HG03342 (cell line): Measurements from ENCODE around the gene PPP1R3G.

ENCODE experiments used
- ATAC-seq: cut with Tn5 transposase; IDR thresholded peaks from one replicate; pipeline ENCODE4 v1.9.1; 2021; ENCODE audit warnings: mild to moderate bottlenecking, moderate library complexity; ENCODE audit not compliant: unreplicated experiment

The PPP1R3G gene

GRCh38 chr6:5071216-5071615 lies 13.9 kb upstream of the PPP1R3G start:
- no peak for ATAC-seq

GRCh38 chr6:5072440-5072839 lies 12.7 kb upstream of the PPP1R3G start:
- ATAC-seq, result no peak

- ATAC-seq, result no peak
These were observed 11.1 kb upstream of the PPP1R3G start for GRCh38 chr6:5073992-5074391.

GRCh38 chr6:5076931-5077330 lies 8.2 kb upstream of the PPP1R3G start:
- no peak for ATAC-seq

GRCh38 chr6:5078121-5078669 lies 6.9 kb upstream of the PPP1R3G start:
- no peak for ATAC-seq

- no peak for ATAC-seq
These were observed 5.4 kb upstream of the PPP1R3G start for GRCh38 chr6:5079692-5080091.

- no peak for ATAC-seq
These were observed 4.6 kb upstream of the PPP1R3G start for GRCh38 chr6:5080574-5080973.

GRCh38 chr6:5081182-5081581 lies 4.0 kb upstream of the PPP1R3G start:
- no peak for ATAC-seq

- no peak for ATAC-seq
These were observed 3.2 kb upstream of the PPP1R3G start for GRCh38 chr6:5081955-5082354.

GRCh38 chr6:5082487-5083306 lies 2.4 kb upstream of the PPP1R3G start:
- ATAC-seq, result no peak

- ATAC-seq, result no peak
These were observed 1.9 kb upstream of the PPP1R3G start for GRCh38 chr6:5083307-5083583.

- ATAC-seq, result no peak
These were observed 1.3 kb upstream of the PPP1R3G start for GRCh38 chr6:5083813-5084359.

- ATAC-seq, result no peak
These were observed 771 bp upstream of the PPP1R3G start for GRCh38 chr6:5084360-5084780.

- no peak for ATAC-seq
These were observed 630 bp downstream of the PPP1R3G start for GRCh38 chr6:5085648-5086293.

GRCh38 chr6:5086294-5086890 lies 1.3 kb downstream of the PPP1R3G start:
- ATAC-seq, result no peak

- ATAC-seq, result no peak
These were observed 2.2 kb downstream of the PPP1R3G start for GRCh38 chr6:5087389-5087788.

GRCh38 chr6:5088780-5089179 lies 3.6 kb downstream of the PPP1R3G start:
- no peak for ATAC-seq

- ATAC-seq, result no peak
These were observed 4.6 kb downstream of the PPP1R3G start for GRCh38 chr6:5089481-5090438.

- no peak for ATAC-seq
These were observed 5.5 kb downstream of the PPP1R3G start for GRCh38 chr6:5090603-5091002.

GRCh38 chr6:5091210-5092069 lies 6.3 kb downstream of the PPP1R3G start:
- no peak for ATAC-seq
